ENCODE measurements around the gene CARD8. TPM values are rescaled to one million over a fixed set of nuclear protein-coding genes. Genes with fewer than 3 reads are reported as not detected.
A peak's percentile ranks its signal among the peaks of the same experiment; 100 is the strongest.
"Not testable (repeated sequence)": the region's sequence is repeated elsewhere in the genome, so short reads cannot be mapped to it uniquely, and the experiment has no call there.

Gene CARD8
- total and polyA plus RNA-seq, 8 donors, result 8.6 to 26.0 (median 16.8) TPM

DNA sequence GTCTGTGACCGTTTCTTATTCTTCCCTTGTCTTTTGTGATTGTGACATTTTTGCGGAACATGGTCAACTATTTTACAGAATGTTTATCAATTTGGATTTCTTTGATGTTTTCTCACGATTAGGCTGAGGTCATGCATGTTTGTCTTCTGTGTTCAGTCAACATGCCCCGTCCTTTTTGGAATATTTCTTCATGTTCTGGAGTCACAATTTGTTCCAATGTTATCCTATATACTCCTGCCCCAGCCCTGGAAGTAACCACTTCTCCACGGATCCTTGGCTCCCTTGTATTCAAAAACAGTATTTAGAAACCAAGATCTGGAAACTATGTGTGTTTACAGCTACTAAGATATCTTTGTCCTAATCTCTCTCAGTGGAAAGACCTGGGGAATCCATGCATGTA, 9.6 kb downstream of the CARD8 start:
- no peaks in the 10 kb centered on the region for H3K9me3 ChIP-seq
- peak in 1 of 4 donors; percentile 57 for ATAC-seq
- no peaks in the 10 kb centered on the region for H3K27me3 ChIP-seq
- FAIRE-seq, result no peak
- H3K4me3 ChIP-seq, result no peak overlapping the region
- peaks cover 4 to 8% (median 5%) of the 10 kb centered on the region in 3 donors for H3K4me1 ChIP-seq
- peaks cover 0 to 14% (median 0%) of the 10 kb centered on the region in 3 donors for H3K36me3 ChIP-seq
- TF ChIP-seq, protein P1, sequence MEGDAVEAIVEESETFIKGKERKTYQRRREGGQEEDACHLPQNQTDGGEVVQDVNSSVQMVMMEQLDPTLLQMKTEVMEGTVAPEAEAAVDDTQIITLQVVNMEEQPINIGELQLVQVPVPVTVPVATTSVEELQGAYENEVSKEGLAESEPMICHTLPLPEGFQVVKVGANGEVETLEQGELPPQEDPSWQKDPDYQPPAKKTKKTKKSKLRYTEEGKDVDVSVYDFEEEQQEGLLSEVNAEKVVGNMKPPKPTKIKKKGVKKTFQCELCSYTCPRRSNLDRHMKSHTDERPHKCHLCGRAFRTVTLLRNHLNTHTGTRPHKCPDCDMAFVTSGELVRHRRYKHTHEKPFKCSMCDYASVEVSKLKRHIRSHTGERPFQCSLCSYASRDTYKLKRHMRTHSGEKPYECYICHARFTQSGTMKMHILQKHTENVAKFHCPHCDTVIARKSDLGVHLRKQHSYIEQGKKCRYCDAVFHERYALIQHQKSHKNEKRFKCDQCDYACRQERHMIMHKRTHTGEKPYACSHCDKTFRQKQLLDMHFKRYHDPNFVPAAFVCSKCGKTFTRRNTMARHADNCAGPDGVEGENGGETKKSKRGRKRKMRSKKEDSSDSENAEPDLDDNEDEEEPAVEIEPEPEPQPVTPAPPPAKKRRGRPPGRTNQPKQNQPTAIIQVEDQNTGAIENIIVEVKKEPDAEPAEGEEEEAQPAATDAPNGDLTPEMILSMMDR (IDR thresholded peaks at IDR 0.05), result no peak
- no peak overlapping the region for H3K27ac ChIP-seq
- DNase-seq, result no peak
- intact Hi-C loops (cut with DNase I), result no loop called here
- WGBS, 2 donors, result 35 to 39% methylated on average over 5 of the region's 5 CpGs

DNA sequence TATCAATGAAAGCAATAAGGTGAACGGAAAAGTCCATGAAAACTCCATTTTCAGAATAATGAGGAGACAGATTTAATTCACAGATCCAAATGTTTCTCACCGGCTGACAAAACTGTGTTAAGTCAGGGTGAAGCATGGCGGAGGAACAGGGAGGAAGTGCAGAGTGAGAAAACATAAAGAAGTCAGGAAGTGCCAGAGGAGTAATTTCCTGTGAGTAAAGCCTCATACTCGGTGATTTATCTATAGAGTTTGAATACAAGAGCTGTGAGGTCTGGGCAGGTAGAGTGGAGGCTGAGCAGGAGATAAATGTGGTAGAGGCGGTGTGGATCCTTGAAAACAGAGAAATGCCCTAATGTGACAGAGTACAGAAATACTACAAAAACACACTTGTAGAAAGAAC, 11.4 kb downstream of the CARD8 start:
- H3K27ac ChIP-seq, result no peak overlapping the region
- no peak overlapping the region for H3K4me3 ChIP-seq
- TF ChIP-seq, protein P1 (IDR thresholded peaks at IDR 0.05), result no peak
- DNase-seq (no peak), FAIRE-seq (no peak), ATAC-seq (no peak)
- WGBS, 2 donors, result 75 to 78% methylated on average over 5 of the region's 5 CpGs
- intact Hi-C loops (cut with DNase I), result no loop called here
- H3K4me1 ChIP-seq, result peaks cover 4 to 8% (median 5%) of the 10 kb centered on the region in 3 donors
- peaks cover 0 to 25% (median 0%) of the 10 kb centered on the region in 3 donors for H3K36me3 ChIP-seq
- no peaks in the 10 kb centered on the region for H3K27me3 ChIP-seq
- H3K9me3 ChIP-seq, result no peaks in the 10 kb centered on the region

DNA sequence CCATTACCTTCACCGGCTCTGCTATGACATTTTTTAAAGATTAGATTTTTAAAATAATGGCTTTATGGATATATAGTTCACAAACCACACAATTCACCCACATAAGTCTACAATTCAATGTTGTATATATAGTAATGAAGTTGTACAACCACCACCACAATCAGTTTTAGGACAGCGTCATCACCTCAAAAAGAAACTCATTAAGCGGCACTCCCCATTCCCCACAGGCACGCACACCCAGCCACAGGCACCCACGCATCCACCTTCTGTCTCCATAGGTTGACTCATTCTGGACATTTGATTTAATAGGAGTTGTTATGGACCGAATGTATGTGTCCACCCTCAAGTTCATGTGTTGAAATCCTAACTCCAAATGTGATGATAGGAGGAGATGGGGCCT, 13.9 kb downstream of the CARD8 start:
- H3K27ac ChIP-seq; H3K9me3 ChIP-seq; ATAC-seq; H3K4me1 ChIP-seq; FAIRE-seq; H3K27me3 ChIP-seq; intact Hi-C loops (cut with DNase I); H3K4me3 ChIP-seq; DNase-seq: not testable (repeated sequence)
- peaks cover 0 to 23% (median 0%) of the 10 kb centered on the region in 3 donors for H3K36me3 ChIP-seq
- 92 to 94% methylated on average over 6 of the region's 6 CpGs for whole genome bisulfite sequencing, 2 donors

DNA sequence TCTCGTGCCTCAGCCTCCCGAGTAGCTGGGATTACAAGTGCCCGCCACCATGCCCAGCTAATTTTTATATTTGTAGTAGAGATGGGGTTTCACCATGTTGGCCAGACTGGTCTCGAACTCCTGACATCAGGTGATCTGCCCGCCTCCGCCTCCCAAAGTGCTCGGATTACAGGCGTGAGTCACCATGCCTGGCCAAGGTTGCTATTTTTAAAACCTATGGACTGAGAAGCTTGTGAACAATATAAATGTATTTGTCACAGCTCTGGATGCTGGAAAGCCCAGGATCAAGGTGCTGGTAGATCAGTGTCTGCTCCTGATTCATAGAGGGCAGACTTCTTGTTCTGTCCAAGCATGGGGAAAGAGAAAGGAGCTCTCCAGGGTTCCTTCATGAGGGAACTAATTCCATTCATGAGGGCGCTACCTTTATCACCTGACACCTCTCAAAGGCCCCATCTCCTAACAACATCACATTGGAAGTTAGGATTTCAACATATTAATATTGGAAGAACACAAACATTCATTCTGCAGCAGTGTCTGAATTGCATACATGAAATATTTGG, 16.1 kb downstream of the CARD8 start:
- H3K27ac ChIP-seq, result no peak overlapping the region
- TF ChIP-seq, protein P1 (IDR thresholded peaks at IDR 0.05), result no peak
- no peaks in the 10 kb centered on the region for H3K4me1 ChIP-seq
- no peak overlapping the region for H3K4me3 ChIP-seq
- no peaks in the 10 kb centered on the region for H3K27me3 ChIP-seq
- FAIRE-seq (no peak), ATAC-seq (no peak), DNase-seq (no peak)
- no peaks in the 10 kb centered on the region for H3K9me3 ChIP-seq
- intact Hi-C loops (cut with DNase I), result no loop called here
- WGBS, 2 donors, result 95 to 98% methylated on average over 9 of the region's 9 CpGs
- H3K36me3 ChIP-seq, result peaks cover 0 to 12% (median 0%) of the 10 kb centered on the region in 3 donors

DNA sequence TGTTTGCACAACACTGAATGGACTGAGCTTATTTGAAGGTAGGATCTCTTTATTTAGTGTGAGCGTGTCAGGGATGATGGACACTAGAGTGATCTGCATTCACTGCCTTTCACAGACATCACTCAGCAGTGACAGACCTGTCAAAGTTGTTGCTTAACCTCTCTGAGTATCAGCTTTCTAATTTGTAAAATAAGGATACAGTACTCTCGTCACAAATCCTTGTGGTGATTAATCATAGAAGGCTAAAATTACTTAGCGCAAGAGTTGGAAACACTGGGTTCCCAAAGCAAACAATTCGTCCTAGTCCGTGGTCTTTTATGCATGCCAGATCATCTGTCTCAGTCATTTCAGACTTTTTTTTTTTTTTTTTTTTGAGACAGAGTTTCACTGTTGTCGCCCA, 16.6 kb downstream of the CARD8 start:
- Histone ChIP-seq H3K27me3 (no peaks in the 10 kb centered on the region), H3K9me3 (no peaks in the 10 kb centered on the region), H3K36me3 (peaks cover 0 to 12% (median 0%) of the 10 kb centered on the region in 3 donors), H3K27ac (no peak overlapping the region), H3K4me3 (no peak overlapping the region), H3K4me1 (no peaks in the 10 kb centered on the region)
- intact Hi-C loops (cut with DNase I), result no loop called here
- FAIRE-seq (no peak), ATAC-seq (no peak), DNase-seq (no peak)
- 91 to 93% methylated on average over 6 of the region's 6 CpGs for WGBS, 2 donors
- TF ChIP-seq, protein P1 (IDR thresholded peaks at IDR 0.05), result no peak
